Subcutaneous adipose tissue (tissue), 4 donors: Measurements from ENCODE around the gene SORBS1. TPM values are rescaled to one million over a fixed set of nuclear protein-coding genes. Genes with fewer than 3 reads are reported as not detected.

Experiments
- total RNA-seq, 4 donors: library from RNA; depleted of rRNA; stranded (reverse); fragments of >200 nt; gene quantifications; one replicate each; pipeline ENCODE4 v1.1.0, GENCODE V29; 2016
- TF ChIP-seq, protein P1 (sequence below): fragments of 450-650 bp; IDR thresholded peaks from one replicate; pipeline ENCODE4 v1.5.1; 2016; ENCODE audit warnings: low read depth, mild to moderate bottlenecking, control low read depth, antibody characterized with exemption, moderate library complexity

The SORBS1 gene
- total RNA-seq, 4 donors from 2014 or later, result 460 to 715 (median 623) TPM

DNA sequence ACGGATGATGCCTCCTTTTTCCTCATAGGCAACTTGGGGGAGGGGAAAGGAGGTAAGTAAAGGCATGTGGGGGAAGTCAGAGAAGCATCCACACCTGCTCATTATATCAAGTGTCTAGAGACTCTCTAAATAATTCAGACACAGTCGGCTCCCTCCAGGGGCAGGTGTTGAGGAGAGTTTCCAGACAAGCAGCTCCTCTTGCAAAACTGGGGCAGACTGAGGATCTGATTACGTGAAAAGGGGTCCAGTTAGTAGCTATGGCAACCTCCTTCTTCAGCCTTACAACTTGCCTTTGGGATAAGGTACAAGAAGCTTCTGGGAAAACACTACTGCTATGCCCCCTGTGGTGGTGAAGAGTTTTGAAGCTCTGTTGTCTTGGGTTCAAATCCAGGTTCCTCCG, 39.0 kb upstream of the SORBS1 start:
- TF ChIP-seq, protein P1, sequence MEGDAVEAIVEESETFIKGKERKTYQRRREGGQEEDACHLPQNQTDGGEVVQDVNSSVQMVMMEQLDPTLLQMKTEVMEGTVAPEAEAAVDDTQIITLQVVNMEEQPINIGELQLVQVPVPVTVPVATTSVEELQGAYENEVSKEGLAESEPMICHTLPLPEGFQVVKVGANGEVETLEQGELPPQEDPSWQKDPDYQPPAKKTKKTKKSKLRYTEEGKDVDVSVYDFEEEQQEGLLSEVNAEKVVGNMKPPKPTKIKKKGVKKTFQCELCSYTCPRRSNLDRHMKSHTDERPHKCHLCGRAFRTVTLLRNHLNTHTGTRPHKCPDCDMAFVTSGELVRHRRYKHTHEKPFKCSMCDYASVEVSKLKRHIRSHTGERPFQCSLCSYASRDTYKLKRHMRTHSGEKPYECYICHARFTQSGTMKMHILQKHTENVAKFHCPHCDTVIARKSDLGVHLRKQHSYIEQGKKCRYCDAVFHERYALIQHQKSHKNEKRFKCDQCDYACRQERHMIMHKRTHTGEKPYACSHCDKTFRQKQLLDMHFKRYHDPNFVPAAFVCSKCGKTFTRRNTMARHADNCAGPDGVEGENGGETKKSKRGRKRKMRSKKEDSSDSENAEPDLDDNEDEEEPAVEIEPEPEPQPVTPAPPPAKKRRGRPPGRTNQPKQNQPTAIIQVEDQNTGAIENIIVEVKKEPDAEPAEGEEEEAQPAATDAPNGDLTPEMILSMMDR, result no peak

DNA sequence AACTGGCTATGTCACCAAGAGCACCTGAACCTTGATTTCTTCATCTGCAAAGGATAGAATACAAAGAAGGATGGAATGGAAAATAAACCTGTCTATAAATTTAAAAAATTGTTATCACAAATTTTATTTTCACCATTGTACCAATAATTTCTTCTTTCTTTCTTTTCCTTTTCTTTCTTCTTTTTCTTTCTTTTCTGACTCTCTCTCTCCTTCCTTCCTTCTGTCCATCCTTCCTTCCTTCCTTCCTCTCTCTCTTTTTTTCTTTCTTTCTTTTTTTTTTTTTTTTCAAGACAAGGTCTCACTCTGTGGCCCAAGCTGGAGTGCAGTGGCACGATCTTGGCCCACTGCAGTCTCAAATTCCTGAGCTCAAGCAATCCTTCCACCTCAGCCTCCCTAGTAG, 36.6 kb upstream of the SORBS1 start:
- TF ChIP-seq, protein P1, result no peak

DNA sequence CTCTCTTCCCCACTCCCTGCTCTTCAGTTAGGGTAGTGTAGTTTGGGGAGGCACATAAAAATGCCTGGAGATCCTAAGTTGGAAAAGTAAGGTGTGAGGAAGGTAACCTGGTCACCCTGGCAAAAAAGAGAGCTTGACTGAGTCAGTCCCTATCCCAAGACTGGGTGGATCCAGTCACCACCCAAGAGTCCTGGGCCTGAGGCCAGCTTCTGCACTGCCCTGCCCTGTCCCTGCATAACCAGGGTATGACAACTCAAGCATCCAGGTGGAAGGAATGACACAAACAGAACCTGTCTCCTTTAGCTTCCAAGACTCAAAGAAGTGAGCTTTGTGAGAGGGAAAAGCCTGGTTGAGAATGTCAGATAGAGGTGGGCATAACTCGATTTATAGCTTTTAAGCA, 26.9 kb upstream of the SORBS1 start:
- TF ChIP-seq, protein P1, result no peak

DNA sequence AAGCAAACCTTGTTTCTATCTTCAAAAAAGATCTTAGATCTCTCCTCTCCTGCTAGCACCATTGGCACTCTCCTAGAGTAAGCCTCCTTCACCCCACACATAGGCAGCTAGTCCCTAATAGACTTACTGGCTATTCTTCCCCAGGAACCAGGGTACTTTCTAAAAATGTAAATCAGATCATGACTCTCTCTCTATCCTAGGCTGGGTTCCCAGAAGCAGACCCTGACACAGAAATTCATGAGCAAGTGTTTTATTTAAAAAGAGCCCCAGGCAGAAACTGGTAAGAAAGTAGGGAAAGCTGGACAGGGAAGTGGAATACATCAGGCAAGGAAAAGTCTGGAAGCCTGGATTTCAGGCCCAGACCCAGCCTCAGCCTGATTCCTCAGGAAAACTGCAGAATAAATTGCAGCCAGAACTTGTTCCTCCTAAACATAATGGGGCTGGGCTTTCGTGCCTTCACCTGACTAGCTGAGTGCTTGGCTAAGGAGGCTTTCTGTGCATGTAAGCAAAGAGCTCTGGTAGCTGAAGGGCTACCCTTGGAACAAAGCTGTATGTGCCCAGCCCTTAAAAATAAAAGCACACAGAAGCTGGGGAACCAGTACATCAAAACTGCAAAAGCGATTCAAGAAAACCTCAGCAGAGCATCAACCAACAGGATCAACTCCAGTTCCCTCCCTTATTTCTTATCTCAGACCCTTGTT, 18.8 kb upstream of the SORBS1 start:
- TF ChIP-seq, protein P1, result no peak

DNA sequence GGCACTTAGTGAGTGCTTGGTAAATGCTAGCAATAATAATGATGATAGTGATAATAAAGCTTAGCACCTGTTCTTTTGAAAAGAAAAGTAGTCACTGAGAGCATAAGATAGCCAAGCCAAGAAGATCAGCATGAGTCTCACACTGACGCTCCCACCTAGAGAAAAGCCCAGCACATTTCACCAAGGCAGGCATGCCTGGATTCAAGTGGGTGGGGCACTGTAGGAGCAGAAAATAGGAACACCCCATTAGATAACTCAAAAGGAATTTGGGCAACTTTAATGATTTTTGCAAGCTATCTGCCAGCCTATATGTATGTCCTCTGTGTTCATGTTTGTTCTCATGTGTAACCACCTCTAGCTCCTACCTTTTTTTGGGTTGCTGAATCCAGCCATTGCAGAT, 18.1 kb upstream of the SORBS1 start:
- TF ChIP-seq, protein P1, result no peak

DNA sequence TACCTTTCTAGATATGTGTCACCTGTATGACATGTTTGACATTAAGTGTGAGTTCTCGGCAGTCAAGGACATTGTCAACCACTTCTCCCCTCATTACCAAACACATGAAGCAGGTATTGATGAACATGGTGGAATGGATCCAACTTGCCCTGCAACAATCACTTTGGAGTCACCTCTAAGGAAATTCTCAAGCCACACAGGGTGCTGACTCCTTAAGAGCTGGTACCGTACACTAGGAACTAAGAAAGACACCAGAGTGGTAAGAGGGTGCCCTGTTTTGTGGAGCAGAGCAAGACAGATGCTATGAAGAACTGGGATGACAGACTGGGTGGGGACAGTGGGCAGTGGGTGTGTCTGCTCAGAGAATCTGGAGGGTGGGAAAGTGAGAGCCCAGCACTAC, 17.4 kb upstream of the SORBS1 start:
- TF ChIP-seq, protein P1, result no peak

DNA sequence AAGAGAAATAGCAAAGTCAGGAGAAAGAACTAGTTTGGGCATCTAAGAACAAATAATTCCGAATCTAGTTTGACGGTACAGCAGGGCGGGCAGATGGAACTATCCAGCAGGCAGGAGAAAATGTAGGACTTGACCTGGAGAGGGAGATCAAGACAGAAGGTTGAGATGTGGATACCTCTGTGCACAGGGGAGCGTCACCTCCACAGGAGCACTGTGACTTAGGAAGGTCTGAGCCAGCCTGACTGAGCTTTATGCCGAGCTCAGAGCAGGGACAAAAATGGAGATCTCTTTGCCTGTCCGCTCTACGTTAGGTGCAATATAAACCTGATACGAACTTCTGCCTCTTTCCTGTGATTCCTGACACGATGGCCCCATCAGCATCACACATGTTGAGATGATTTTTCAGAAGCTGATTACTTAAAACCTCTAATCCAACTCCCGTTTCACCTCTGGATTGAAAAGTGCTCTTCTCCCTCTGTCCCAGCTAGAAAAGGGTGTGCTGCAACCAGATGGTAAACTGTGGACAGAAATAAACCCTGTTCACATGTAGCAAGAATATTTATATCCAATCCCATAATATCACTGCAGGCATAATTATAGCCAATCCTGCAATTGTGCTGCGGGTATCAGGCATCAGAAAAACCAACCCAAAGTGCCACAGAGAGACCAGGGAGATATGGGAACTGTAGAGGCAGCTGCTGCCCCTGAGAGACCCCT, 13.6 kb upstream of the SORBS1 start:
- TF ChIP-seq, protein P1, result no peak
